ENCODE data around the gene ANKDD1A.

The ANKDD1A gene

GRCh38 chr15:64884679-64885078 lies 27.0 kb upstream of the ANKDD1A start:
- DNase-seq (ENCODE audit: low read depth): no peak
- no peak for TF ChIP-seq CTCF (IDR thresholded peaks at IDR 0.05; ENCODE audit: low read length, missing control alignments)

GRCh38 chr15:64888336-64888735 lies 23.4 kb upstream of the ANKDD1A start:
- no peak overlapping the region for H3K4me3 ChIP-seq (replicated peaks; ENCODE audit: low read depth, low read length)
- DNase-seq (ENCODE audit: low read depth): no peak
- no peak for TF ChIP-seq CTCF (IDR thresholded peaks at IDR 0.05; ENCODE audit: low read length, missing control alignments)

More at GRCh38 chr15:64884679-64885078, 27.0 kb upstream of the ANKDD1A start:
- no peak overlapping the region for H3K4me3 ChIP-seq (replicated peaks; ENCODE audit: low read depth, low read length)

- no peak for TF ChIP-seq CTCF (IDR thresholded peaks at IDR 0.05; ENCODE audit: low read length, missing control alignments)
- no peak for DNase-seq (ENCODE audit: low read depth)
- no peak overlapping the region for H3K4me3 ChIP-seq (replicated peaks; ENCODE audit: low read depth, low read length)
Observed at GRCh38 chr15:64891561-64891960, 20.1 kb upstream of the ANKDD1A start.

- DNase-seq (ENCODE audit: low read depth): no peak
- no peak overlapping the region for H3K4me3 ChIP-seq (replicated peaks; ENCODE audit: low read depth, low read length)
- no peak for TF ChIP-seq CTCF (IDR thresholded peaks at IDR 0.05; ENCODE audit: low read length, missing control alignments)
Observed at GRCh38 chr15:64892847-64893403, 18.8 kb upstream of the ANKDD1A start.

GRCh38 chr15:64893481-64894394 lies 18.0 kb upstream of the ANKDD1A start:
- DNase-seq (ENCODE audit: low read depth): peak; percentile 97
- H3K4me3 ChIP-seq (replicated peaks; ENCODE audit: low read depth, low read length): peak overlapping the region; percentile 22
- TF ChIP-seq CTCF (IDR thresholded peaks at IDR 0.05; ENCODE audit: low read length, missing control alignments): no peak

- no peak for TF ChIP-seq CTCF (IDR thresholded peaks at IDR 0.05; ENCODE audit: low read length, missing control alignments)
- peak overlapping the region; percentile 22 for H3K4me3 ChIP-seq (replicated peaks; ENCODE audit: low read depth, low read length)
- DNase-seq (ENCODE audit: low read depth): no peak
Observed at GRCh38 chr15:64894395-64895056, 17.2 kb upstream of the ANKDD1A start.

Data from fibroblast of pulmonary artery (primary cell).